K562 (cell line): ENCODE measurements around the gene IGDCC3.

Experiments
- E2F3 ChIP-seq: fragments of 250-450 bp; sonication (Bioruptor Pico); IDR thresholded peaks from 2 replicates; pipeline ENCODE4 v1.4.0; 2020; ENCODE audit warnings: mild to moderate bottlenecking
- FOXM1 ChIP-seq, 2 experiments: fragments of 450-650 bp in 1 of 2; sonication (generic) in 1 of 2; formaldehyde crosslinking in 1 of 2; IDR thresholded peaks; 2 replicates each; pipeline versions ENCODE4 v1.6.1 to v1.9.0; 2017 to 2022; ENCODE audit warnings: low read depth in 2 of 2, mild to moderate bottlenecking in 2 of 2, missing genetic modification reagents in 1 of 2, moderate library complexity in 1 of 2
- GATA2 ChIP-seq: sonication (generic); formaldehyde crosslinking; IDR thresholded peaks from 2 replicates; pipeline ENCODE4 v1.4.0; 2020; ENCODE audit warnings: mild to moderate bottlenecking, missing genetic modification reagents
- JUNB ChIP-seq: fragments of 450-650 bp; formaldehyde crosslinking; conservative IDR thresholded peaks from 2 replicates; pipeline ENCODE4 v1.4.0; 2020; ENCODE audit warnings: mild to moderate bottlenecking
- NCOR1 ChIP-seq: fragments of 450-650 bp; IDR thresholded peaks from 2 replicates; pipeline ENCODE4 v1.6.1; 2016; ENCODE audit warnings: mild to moderate bottlenecking, moderate library complexity
- THAP12 ChIP-seq: fragments of 250-450 bp; sonication (Bioruptor Pico); IDR thresholded peaks from 2 replicates; pipeline ENCODE4 v1.9.0; 2021; ENCODE audit warnings: mild to moderate bottlenecking, inconsistent platforms

DNA sequence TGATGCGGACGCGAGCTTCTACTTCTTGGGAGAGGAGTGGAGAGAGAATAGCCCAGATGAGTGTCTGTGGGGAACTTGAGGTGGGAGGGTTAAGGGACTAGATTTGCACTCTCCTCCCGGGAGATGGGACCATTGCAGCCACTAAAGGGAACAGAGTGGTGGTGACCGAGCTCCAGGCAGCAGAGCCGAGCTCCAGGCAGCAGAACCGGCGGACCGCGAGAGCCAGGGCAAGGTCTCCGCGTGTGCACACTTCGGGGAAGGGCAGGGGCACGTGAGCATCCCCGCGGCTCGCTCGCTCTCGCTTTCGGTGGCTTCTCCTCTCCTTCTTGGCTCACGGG, 1.1 kb downstream of the IGDCC3 start:
- no peak for TF ChIP-seq JUNB
- no peak for TF ChIP-seq E2F3 (CRISPR knock-in tag)
- no peak for TF ChIP-seq GATA2 (CRISPR knock-in tag)
- no peak for TF ChIP-seq THAP12 (CRISPR knock-in tag)
- TF ChIP-seq NCOR1 = no peak
- TF ChIP-seq FOXM1 (IDR thresholded peaks at IDR 0.05; ENCODE audit: low read depth) = no peak
- TF ChIP-seq FOXM1 (CRISPR knock-in tag; IDR thresholded peaks at IDR 0.05; ENCODE audit: low read depth) = no peak
